WTC11 (cell line): Measurements from ENCODE around the gene PRKCZ. TPM values are rescaled to one million over a fixed set of nuclear protein-coding genes. Genes with fewer than 3 reads are reported as not detected.

Experiments used
- ATAC-seq: fragments of 200-7000 bp; cut with Tn5 transposase; 2 replicates; pipeline ENCODE4 v1.10.0; 2021; ENCODE audit warnings: mild to moderate bottlenecking, moderate library complexity
- CTCF ChIA-PET: fragments of 300-600 bp; sonication (Branson Sonifier 250); formaldehyde crosslinking; loops from one replicate; lab custom pipeline; 2021; ENCODE audit warnings: antibody characterized with exemption; lab: Charles Lee
- POLR2A ChIA-PET: fragments of 350-600 bp; sonication (Branson Sonifier 250); formaldehyde crosslinking; loops from one replicate; lab custom pipeline; 2021; ENCODE audit warnings: antibody characterized with exemption; lab: Charles Lee
- DNase-seq: peaks from one replicate; pipeline ENCODE4 v3.0.0; 2021; ENCODE audit warnings: low spot score
- H3K27ac Mint-ChIP-seq: 2 replicates; pipeline ENCODE4 v1.8.0; 2021; ENCODE audit warnings: mixed read lengths
- H3K27me3 Mint-ChIP-seq: 2 replicates; pipeline ENCODE4 v1.8.0; 2021; ENCODE audit warnings: low read depth, mild to moderate bottlenecking, moderate library complexity, mixed read lengths
- H3K36me3 Mint-ChIP-seq: 2 replicates; pipeline ENCODE4 v1.8.0; 2021; ENCODE audit warnings: mixed read lengths
- H3K4me1 Mint-ChIP-seq: 2 replicates; pipeline ENCODE4 v1.8.0; 2022; ENCODE audit warnings: mixed read lengths
- H3K4me3 Mint-ChIP-seq: 2 replicates; pipeline ENCODE4 v1.8.0; 2021; ENCODE audit warnings: mild to moderate bottlenecking, moderate library complexity, mixed read lengths
- H3K9me3 Mint-ChIP-seq: 2 replicates; pipeline ENCODE4 v1.8.0; 2021; ENCODE audit warnings: mixed read lengths
- AR ChIP-seq: fragments of 250-450 bp; sonication (Bioruptor Pico); IDR thresholded peaks from 2 replicates; pipeline ENCODE4 v1.9.0; 2021; ENCODE audit warnings: mild to moderate bottlenecking
- ATF1 ChIP-seq: sonication (generic); formaldehyde crosslinking; IDR thresholded peaks from 2 replicates; pipeline ENCODE4 v1.8.1; 2023; ENCODE audit warnings: mild to moderate bottlenecking, moderate library complexity, missing genetic modification reagents
- CBFB ChIP-seq: sonication (generic); formaldehyde crosslinking; IDR thresholded peaks from 2 replicates; pipeline ENCODE4 v1.8.1; 2022; ENCODE audit warnings: mild to moderate bottlenecking, low read depth, missing genetic modification reagents
- CREM ChIP-seq: sonication (generic); formaldehyde crosslinking; IDR thresholded peaks from 2 replicates; pipeline ENCODE4 v1.8.1; 2022; ENCODE audit warnings: mild to moderate bottlenecking, missing genetic modification reagents, moderate library complexity
- FOXP4 ChIP-seq: sonication (generic); formaldehyde crosslinking; IDR thresholded peaks from 2 replicates; pipeline ENCODE4 v1.8.0; 2022; ENCODE audit warnings: mild to moderate bottlenecking, missing genetic modification reagents
- GRHL2 ChIP-seq: fragments of 250-450 bp; sonication (Bioruptor Pico); IDR thresholded peaks from 2 replicates; pipeline ENCODE4 v1.8.0; 2022; ENCODE audit warnings: mild to moderate bottlenecking, moderate library complexity; ENCODE audit not compliant: insufficient replicate concordance, severe bottlenecking
- GTF2I ChIP-seq: fragments of 250-450 bp; sonication (Bioruptor Pico); conservative IDR thresholded peaks from 2 replicates; pipeline ENCODE4 v1.4.0; 2021; ENCODE audit warnings: mild to moderate bottlenecking
- IRF2 ChIP-seq: sonication (generic); formaldehyde crosslinking; IDR thresholded peaks from 2 replicates; pipeline ENCODE4 v1.8.0; 2022; ENCODE audit warnings: low read depth, missing genetic modification reagents, borderline replicate concordance
- NR1H2 ChIP-seq: sonication (generic); formaldehyde crosslinking; IDR thresholded peaks from 2 replicates; pipeline ENCODE4 v1.9.0; 2021; ENCODE audit warnings: mild to moderate bottlenecking, moderate library complexity, missing genetic modification reagents
- NR3C1 ChIP-seq: sonication (generic); formaldehyde crosslinking; conservative IDR thresholded peaks from 2 replicates; pipeline ENCODE4 v1.8.1; 2023; ENCODE audit warnings: low read depth, mild to moderate bottlenecking, missing genetic modification reagents
- PRRX2 ChIP-seq: fragments of 250-450 bp; sonication (Bioruptor Pico); IDR thresholded peaks from 2 replicates; pipeline ENCODE4 v1.8.0; 2021; ENCODE audit warnings: mild to moderate bottlenecking
- RORB ChIP-seq: fragments of 250-450 bp; sonication (Bioruptor Pico); IDR thresholded peaks from 2 replicates; pipeline ENCODE4 v1.9.0; 2021; ENCODE audit warnings: mild to moderate bottlenecking
- SMAD3 ChIP-seq: sonication (generic); formaldehyde crosslinking; IDR thresholded peaks from 2 replicates; pipeline ENCODE4 v1.8.0; 2022; ENCODE audit warnings: missing genetic modification reagents, mild to moderate bottlenecking, borderline replicate concordance
- TEAD4 ChIP-seq: sonication (generic); formaldehyde crosslinking; IDR thresholded peaks from 2 replicates; pipeline ENCODE4 v1.8.0; 2022; ENCODE audit warnings: mild to moderate bottlenecking, missing genetic modification reagents
- USF2 ChIP-seq: sonication (generic); formaldehyde crosslinking; IDR thresholded peaks from 2 replicates; pipeline ENCODE4 v1.8.1; 2023; ENCODE audit warnings: mild to moderate bottlenecking, missing genetic modification reagents, moderate library complexity
- ZNF219 ChIP-seq: sonication (generic); formaldehyde crosslinking; IDR thresholded peaks from 2 replicates; pipeline ENCODE4 v1.8.0; 2023; ENCODE audit warnings: missing genetic modification reagents, mild to moderate bottlenecking, borderline replicate concordance
- ZNF317 ChIP-seq: sonication (generic); formaldehyde crosslinking; IDR thresholded peaks from 2 replicates; pipeline ENCODE4 v1.8.1; 2023; ENCODE audit warnings: low read depth, mild to moderate bottlenecking, moderate library complexity, missing genetic modification reagents, borderline replicate concordance
- ZNF396 ChIP-seq: fragments of 250-450 bp; sonication (Bioruptor Pico); IDR thresholded peaks from 2 replicates; pipeline ENCODE4 v1.8.0; 2021; ENCODE audit warnings: mild to moderate bottlenecking, moderate library complexity, borderline replicate concordance
- ZNF416 ChIP-seq: fragments of 250-450 bp; sonication (Bioruptor Pico); IDR thresholded peaks from 2 replicates; pipeline ENCODE4 v1.9.0; 2021; ENCODE audit warnings: mild to moderate bottlenecking, inconsistent platforms
- ZNF423 ChIP-seq: fragments of 250-450 bp; sonication (Bioruptor Pico); IDR thresholded peaks from 2 replicates; pipeline ENCODE4 v2.1.2; 2022; ENCODE audit warnings: mild to moderate bottlenecking, moderate library complexity
- ZNF512 ChIP-seq: sonication (generic); formaldehyde crosslinking; IDR thresholded peaks from 2 replicates; pipeline ENCODE4 v1.8.1; 2022; ENCODE audit warnings: missing genetic modification reagents, borderline replicate concordance
- ZNF671 ChIP-seq: fragments of 250-450 bp; sonication (Bioruptor Pico); IDR thresholded peaks from 2 replicates; pipeline ENCODE4 v1.8.0; 2021; ENCODE audit warnings: mild to moderate bottlenecking
- total RNA-seq: library from RNA; stranded (reverse); gene quantifications from 3 replicates; pipeline ENCODE4 v1.2.3, GENCODE V29; 2021
- TF ChIP-seq, protein P1 (sequence below): sonication (generic); formaldehyde crosslinking; IDR thresholded peaks from 2 replicates; pipeline ENCODE4 v1.8.1; 2022; ENCODE audit warnings: low read depth, mild to moderate bottlenecking, moderate library complexity, missing genetic modification reagents, borderline replicate concordance

Gene PRKCZ
- total RNA-seq, 1 experiment from 2014 or later = 52.5 TPM

DNA sequence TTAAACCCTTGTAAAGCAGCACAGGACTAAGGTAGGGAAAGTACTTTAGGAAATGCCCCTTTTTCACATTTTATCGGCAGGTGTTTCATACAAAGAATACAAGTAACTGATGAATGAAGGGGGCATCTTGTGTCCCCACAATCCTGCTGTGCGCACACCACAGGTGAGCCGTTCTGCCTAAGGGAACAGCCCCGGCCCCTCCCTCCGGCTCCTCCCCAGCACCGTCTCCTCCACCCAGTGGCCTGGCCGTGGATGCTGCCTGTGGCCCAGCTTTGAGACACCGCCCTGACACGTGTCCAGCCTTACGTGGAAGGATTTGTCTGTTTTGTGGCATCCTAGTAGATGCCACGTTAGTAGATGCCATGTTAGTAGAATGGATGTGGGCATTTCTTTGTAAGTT, 131.5 kb downstream of the PRKCZ start:
- CTCF ChIA-PET = no interaction called here
- H3K9me3 Mint-ChIP-seq = no peaks in the 10 kb centered on the region
- DNase-seq (no peak), ATAC-seq (no peak)
- H3K4me3 Mint-ChIP-seq = no peak overlapping the region
- H3K27ac Mint-ChIP-seq = no peak overlapping the region
- H3K36me3 Mint-ChIP-seq = peaks cover 23% of the 10 kb centered on the region
- H3K4me1 Mint-ChIP-seq = no peaks in the 10 kb centered on the region
- POLR2A ChIA-PET = no interaction called here
- TF ChIP-seq ZNF512 (no peak), ZNF396 (no peak), FOXP4 (CRISPR knock-in tag) (no peak), IRF2 (CRISPR knock-in tag) (no peak), AR (no peak), ZNF671 (CRISPR knock-in tag) (no peak), ZNF423 (no peak)
- TF ChIP-seq, protein P1, sequence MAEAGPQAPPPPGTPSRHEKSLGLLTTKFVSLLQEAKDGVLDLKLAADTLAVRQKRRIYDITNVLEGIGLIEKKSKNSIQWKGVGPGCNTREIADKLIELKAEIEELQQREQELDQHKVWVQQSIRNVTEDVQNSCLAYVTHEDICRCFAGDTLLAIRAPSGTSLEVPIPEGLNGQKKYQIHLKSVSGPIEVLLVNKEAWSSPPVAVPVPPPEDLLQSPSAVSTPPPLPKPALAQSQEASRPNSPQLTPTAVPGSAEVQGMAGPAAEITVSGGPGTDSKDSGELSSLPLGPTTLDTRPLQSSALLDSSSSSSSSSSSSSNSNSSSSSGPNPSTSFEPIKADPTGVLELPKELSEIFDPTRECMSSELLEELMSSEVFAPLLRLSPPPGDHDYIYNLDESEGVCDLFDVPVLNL (CRISPR knock-in tag) = no peak
- no peaks in the 10 kb centered on the region for H3K27me3 Mint-ChIP-seq

DNA sequence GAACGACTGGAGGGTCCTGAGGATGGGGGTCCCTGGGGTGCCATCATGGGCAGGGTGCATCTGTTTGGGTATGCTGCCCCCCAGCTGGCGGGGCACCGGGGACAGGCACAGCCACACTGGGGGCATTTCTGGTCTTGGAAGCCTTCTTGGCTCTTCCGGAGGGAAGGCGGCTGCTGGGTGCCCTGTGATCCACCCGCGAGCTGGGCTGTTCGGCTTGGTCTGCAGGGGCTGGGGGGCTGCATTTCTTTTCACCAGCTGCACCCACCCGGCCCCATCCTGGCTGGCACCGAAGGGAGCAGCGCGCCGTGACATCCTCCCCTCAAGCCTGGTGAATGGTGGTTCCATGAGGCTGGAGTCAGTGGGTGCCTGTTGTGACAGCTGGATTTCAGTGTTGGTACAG, 132.2 kb downstream of the PRKCZ start:
- TF ChIP-seq ZNF219 (no peak), PRRX2 (CRISPR knock-in tag) (no peak), ATF1 (CRISPR knock-in tag) (no peak), CBFB (no peak), ZNF416 (CRISPR knock-in tag) (no peak), CREM (CRISPR knock-in tag) (no peak), NR3C1 (CRISPR knock-in tag) (no peak)
- H3K9me3 Mint-ChIP-seq = no peaks in the 10 kb centered on the region
- DNase-seq (no peak), ATAC-seq (no peak)
- H3K27me3 Mint-ChIP-seq = no peaks in the 10 kb centered on the region
- H3K27ac Mint-ChIP-seq = peak overlapping the region; percentile 58; the same call in 1 of the 2 replicates
- POLR2A ChIA-PET = interaction anchor here (0.6 kb wide), 1 partner anchor 459 kb away, joined by 7 read pairs; no protein-coding TSS in a partner anchor
- no peak overlapping the region for H3K4me3 Mint-ChIP-seq
- no peaks in the 10 kb centered on the region for H3K4me1 Mint-ChIP-seq
- CTCF ChIA-PET = interaction anchor here (4.0 kb wide), 1 partner anchor 8 kb away, joined by 23 read pairs; no protein-coding TSS in a partner anchor
- H3K36me3 Mint-ChIP-seq = peaks cover 23% of the 10 kb centered on the region

GRCh38 chr1:2183937-2184334, 133.7 kb downstream of the PRKCZ start:
- no peaks in the 10 kb centered on the region for H3K27me3 Mint-ChIP-seq
- no peak for DNase-seq
- POLR2A ChIA-PET = no interaction called here
- ATAC-seq = no peak
- H3K4me1 Mint-ChIP-seq = no peaks in the 10 kb centered on the region
- no peaks in the 10 kb centered on the region for H3K9me3 Mint-ChIP-seq
- no peak overlapping the region for H3K27ac Mint-ChIP-seq
- H3K4me3 Mint-ChIP-seq = no peak overlapping the region
- CTCF ChIA-PET = interaction anchor here (0.9 to 4.0 kb wide), 2 partner anchors 9 to 128 kb away, joined by 3 to 23 read pairs; no protein-coding TSS in a partner anchor
- H3K36me3 Mint-ChIP-seq = peaks cover 18% of the 10 kb centered on the region
- TF ChIP-seq GTF2I (no peak), PRRX2 (CRISPR knock-in tag) (no peak), NR1H2 (no peak), ZNF317 (CRISPR knock-in tag) (no peak), GRHL2 (CRISPR knock-in tag) (no peak), ZNF396 (no peak), ZNF512 (no peak), USF2 (CRISPR knock-in tag) (no peak), TEAD4 (no peak), RORB (CRISPR knock-in tag) (no peak), SMAD3 (CRISPR knock-in tag) (no peak)
